ENCODE data around the gene ABCC1.

GRCh38 chr16:16140537-16140936 lies 191.1 kb downstream of the ABCC1 start:
- TF ChIP-seq CTCF (IDR thresholded peaks at IDR 0.05; ENCODE audit: low read depth, low read length, poor library complexity, severe bottlenecking) (no peak), EZH2phosphoT487 (IDR thresholded peaks at IDR 0.05; ENCODE audit: borderline replicate concordance, low read length) (no peak)

All from DOHH2 (cell line).